HG03039 (cell line): Measurements from ENCODE around the gene WDR33.

Experiments
- ATAC-seq: cut with Tn5 transposase; IDR thresholded peaks from one replicate; pipeline ENCODE4 v1.9.1; 2021; ENCODE audit warnings: mild to moderate bottlenecking, moderate library complexity; ENCODE audit not compliant: unreplicated experiment

The WDR33 gene

DNA sequence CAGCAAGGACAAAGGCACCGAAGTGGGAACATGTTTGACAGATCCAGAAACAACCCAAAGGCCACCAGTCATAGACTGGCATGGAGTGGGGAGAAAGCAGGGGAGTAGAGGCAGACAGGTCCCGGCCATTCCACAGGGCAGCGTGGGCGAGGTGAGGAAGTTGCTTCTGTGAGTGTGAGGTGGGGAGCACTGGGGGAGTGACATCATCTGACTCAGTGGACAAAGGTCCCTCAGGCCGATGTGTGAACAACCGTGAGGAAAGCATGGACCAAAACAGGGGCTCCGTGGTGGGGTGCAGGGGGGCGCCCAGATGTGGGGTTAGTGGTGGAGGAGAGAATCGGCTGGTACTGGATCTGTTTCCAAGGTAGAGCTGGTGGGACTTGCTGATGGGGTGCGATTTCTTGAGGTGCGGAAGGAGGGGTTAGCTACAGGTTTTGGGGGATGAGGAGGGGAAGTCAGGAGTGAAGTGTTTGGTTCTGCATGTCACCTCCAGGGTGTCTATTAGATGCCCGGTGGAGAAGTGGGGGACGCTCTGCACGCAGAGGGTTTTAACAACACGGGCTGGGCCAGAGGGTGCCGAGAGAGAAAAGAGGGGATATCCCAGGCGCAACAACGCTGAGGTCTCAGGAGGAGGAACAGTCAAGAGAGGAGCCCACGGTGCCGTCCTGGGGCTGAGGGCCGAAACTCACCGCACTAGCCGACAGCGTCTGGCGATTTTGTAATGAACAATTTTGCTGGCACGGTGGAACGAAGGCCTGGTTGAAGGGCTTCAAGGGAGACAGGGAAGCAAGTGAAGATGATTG is 112.2 kb downstream of the WDR33 start:
- no peak for ATAC-seq

DNA sequence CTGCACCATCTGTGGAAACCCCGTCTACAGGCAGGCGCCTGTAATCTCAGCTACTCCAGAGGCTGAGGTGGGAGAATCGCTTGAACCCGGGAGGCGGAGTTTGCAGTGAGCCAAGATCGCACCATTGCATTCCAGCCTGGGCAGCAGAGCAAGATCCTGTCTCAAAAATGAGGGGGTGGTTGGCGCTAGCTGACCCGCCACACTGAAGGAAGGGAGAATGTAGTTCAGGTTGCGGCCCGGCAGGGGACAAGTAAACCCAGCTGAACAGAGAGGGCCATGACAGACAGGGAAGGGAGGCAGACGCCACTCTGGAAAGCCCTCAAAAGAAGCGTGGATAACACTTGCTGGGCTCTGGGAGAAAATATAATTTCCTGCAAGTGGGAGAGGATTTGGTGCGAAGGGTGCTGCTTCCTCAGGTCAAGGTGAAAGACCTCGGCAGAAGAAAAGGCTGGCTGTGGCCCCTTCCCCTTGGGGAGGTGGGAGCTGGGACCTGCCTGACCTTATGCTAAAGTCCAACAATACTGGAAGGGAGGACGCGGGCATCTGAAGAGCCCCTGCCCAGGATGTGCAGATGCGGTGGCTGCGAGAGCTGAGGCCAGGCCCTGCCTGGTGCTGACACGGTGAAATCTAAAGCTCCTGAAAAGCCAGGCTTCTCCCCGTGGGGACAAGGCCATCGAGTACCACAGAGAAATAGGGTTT is 113.3 kb downstream of the WDR33 start:
- ATAC-seq: no peak

DNA sequence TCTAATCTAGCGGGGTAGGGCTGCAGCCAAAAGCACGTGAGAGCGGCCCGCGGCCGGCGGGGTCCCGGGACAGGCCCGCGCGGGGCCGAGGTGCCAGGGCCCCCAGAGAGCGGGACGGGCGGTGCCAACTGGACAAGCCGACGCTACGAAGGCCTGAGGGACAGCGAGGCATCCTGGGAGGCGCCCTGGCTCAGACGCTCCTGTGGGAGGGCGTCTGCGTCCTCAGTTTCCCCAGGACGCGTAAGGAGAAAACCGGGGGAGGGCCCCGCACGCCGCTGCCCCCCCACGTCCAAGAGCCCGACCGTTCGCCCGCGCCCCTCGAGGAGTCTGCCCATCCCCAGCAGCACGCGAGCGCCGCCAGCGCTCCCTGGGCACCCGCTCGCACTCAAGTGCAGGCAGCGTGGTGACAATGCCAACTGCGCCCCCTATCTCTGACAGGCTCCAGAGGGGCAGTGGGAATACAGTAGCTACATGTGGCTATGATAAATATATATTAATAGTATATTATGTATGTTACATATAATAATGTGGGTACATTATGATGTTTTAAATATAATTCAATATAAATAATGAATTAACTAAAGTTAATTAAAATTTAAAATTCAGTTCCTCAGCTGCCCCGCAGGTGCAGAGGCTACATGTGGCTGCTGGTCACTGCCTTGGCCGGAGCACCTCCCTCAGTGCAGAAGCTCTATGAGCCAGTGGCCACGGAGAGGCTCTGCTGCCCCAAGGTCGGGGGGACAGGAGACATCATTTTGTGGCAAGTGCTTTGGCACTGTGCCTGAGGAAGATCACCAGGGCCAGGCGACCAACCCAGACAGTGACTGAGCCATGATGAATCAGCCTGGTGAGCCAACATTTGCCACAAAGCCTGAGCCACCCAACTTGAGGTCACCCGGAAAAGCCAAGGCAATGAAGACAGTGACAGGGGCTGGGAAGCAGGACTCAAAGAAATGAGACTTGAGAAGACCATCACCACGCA is 115.2 kb downstream of the WDR33 start:
- ATAC-seq: no peak

DNA sequence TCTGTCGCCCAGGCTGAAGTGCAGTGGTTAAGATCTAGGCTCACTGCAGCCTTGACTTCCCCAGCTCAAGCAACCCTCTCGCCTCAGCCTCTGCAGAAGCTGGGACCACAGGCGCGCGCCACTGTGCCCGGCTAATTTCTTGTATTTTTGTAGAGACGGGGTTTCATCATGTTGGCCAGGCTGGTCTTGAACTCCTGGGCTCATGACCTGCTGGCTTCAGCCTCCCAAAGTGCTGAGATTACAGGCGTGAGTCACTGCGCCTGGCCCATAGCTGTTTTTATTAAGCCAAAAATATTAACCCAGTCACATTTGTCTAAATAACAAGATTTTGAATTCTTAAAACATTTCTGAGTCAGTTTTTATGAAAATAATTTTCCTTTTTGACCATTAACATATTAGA is 116.0 kb downstream of the WDR33 start:
- no peak for ATAC-seq

DNA sequence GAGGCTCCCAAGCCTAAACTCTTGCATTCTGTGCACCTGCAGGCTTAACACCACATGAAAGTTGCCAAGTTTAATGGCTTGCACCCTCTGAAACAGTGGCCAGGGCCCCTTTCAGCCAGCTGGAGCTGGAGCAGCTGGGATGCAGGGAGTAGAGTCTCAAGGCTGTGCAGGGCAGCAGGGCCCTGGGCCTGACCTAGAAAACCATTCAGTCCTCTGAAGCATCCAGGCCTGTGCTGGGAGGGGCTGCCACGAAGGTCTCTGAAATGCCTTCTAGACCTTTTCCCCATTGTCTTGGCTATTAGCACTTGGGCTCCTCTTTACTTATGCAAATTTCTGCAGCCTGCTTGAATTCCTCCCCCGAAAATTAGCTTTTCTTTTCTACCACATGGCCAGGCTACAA is 120.3 kb downstream of the WDR33 start:
- no peak for ATAC-seq

DNA sequence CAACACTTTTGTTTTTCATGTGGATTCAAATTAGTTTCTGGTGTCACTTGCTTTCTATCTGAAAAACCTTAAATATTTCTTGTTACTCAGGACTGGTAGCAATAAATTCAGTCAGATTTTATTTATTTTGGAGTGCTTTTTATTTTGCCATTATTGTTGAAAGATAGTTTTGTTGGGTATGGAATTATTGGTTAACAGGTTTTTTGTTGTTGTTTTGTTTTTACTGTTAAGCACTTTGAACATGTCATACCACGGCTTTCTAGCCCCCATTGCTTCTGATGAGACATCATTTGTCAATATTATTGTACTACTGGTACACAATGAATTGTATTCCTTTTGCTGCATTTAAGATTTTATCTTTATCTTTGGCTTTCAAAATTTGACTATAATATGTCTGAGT is 122.6 kb downstream of the WDR33 start:
- ATAC-seq: no peak

DNA sequence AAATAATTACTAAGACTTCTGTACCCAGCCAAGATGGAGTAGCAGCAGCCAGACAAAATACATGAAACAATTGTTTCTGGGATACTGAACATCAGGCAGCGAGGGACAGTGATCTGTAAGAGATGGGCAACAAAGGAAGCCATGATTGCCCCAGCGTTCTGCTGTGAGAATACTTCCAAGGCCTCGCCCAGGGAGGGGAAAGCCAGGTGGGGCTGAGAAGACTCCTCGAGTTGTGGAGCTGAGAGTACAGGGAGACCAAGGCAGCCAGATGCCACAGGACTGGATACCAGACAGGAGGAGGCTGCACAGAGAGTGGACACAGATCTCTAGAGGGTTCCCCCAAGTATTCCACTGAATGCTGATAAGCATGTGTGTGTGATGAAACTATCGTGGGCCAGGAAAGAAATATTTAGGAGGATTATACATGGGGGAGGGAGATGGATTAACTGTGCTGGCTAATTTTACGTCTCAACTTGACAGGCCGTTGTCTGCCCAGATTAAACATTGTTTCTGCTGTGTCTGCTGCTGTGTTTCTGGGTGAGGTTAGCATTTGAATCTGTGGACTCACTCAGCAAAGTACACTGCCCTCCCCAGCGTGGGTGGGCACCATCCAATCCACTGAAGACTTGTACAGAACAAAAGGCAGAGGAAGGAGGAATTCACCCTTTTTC is 125.4 kb downstream of the WDR33 start:
- ATAC-seq: no peak

DNA sequence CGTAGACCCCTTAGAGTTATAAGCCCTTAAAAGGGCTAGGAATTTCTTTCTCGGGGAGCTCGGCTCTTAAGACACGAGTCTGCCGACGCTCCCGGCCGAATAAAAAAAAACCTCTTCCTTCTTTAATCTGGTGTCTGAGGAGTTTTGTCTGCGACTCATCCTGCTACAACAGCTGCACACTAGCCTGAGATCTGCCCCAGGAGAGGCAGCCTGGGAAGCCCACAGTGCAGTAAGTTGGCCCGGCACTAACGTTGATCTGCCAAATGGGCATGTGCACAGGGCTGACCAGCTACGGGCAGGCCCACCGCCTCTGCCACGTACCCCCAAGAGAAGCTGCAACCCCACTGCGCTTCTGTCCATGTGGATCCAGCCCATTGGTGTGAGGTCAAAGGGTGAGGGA is 127.2 kb downstream of the WDR33 start:
- ATAC-seq: no peak

DNA sequence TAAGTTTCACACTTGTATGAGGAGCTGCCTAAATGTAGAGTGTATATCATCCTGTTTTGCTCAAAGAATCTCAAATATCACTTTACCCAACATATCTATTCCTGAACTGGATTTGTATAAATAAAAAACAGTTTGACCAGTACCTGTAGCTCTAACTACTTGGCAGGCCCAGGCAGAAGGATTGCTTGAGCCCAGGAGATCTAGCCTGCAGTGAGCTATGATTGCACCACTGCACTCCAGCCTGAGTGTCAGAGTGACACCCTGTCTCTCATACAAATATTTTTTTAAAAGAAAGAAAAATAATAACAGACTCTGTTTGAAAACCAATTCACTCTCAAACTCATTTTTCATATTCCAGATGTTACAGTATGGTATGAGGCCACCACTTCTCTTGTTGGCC is 127.9 kb downstream of the WDR33 start:
- ATAC-seq: no peak

DNA sequence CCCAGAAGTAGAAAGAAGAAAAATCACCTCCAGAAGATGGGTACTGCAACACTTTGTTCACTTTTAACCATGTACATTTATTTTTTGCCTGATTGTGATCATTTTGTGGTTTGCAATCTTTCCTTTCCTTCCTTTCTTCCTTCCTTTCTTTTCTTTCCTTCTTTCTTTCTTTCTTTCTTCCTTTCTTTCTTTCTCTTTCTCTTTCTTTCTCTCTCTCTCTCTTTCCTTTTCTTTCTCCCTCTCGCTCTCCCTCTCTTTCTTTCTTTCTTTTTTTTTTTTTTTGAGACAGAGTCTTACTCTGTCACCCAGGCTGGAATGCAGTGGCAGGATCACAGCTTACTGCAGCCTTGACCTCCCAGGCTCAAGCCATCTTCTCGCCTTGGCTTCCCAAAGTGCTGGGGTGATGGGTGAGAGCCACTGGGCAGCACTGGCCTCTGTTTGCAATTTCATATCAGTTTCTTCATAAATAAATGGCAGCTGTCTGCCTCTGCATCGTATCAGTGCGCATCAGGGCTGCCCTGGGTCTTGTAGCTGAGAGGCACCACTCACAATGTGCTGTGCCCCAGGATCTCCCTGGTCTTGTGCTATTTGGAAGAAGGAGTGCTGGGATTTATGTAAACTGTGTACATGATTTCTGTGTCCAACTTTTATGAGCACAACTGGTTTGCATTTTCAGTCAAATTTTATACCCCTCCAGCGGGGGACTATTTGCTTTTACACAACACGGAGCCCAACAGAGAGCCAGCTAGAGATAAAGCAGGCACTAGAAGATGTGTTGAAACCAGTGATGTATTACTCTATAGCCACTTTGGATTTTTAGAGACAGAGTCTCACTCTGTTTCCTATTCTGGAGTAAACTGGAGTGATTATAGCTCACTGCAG is 128.8 kb downstream of the WDR33 start:
- ATAC-seq: no peak

DNA sequence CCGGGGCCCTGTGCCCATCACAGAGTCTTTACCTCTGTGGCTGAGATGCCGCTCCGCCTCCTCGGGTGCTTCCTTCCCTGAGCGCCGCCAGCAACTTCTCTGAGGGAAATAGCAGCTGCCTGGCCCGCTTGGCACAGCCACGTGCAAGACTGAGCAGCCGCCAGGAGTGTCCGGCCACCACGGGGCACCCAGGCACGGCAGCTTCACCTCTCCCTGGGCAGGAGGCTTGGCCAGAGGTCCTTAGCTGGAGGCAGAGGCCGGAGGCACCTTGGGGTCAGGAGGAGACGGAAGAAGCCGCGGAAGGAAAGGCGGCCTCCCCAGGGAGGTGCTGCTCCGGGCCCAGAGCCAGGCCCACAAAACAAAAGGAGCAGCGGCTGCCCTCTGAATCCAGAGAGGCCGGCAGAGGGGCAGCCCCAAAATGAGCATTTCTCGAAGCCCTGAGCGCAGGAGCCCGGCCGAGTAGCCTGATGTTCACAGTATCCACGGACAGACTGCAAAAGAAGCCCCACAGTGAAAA is 129.6 kb downstream of the WDR33 start:
- ATAC-seq: no peak

DNA sequence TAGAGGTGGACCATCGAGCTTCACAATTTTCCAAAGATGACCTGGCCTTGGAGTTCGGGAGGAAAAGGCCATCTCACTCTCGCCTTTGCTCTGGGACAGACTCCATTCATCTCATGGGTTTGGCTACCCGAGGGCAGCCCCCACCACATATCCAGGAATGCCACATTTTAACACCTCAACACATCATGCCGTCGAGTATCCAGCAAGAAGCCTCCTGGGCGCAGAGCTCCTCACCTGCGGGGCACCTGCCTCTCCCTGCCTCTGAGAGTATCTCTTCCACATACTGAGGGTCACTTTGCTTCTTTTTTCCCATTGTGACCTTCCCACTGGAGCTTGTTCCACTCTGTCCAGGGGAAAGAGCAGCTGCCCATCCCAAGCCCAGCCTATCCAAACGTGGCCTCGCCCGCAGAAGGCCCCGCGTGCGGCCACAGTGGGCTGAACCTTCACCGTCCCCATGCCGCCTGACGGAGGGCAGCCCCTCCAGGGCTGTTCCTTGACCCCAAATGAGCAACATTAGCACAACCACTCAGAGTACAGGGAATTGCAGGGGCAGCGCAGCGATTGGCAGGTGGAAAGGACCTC is 130.2 kb downstream of the WDR33 start:
- no peak for ATAC-seq

DNA sequence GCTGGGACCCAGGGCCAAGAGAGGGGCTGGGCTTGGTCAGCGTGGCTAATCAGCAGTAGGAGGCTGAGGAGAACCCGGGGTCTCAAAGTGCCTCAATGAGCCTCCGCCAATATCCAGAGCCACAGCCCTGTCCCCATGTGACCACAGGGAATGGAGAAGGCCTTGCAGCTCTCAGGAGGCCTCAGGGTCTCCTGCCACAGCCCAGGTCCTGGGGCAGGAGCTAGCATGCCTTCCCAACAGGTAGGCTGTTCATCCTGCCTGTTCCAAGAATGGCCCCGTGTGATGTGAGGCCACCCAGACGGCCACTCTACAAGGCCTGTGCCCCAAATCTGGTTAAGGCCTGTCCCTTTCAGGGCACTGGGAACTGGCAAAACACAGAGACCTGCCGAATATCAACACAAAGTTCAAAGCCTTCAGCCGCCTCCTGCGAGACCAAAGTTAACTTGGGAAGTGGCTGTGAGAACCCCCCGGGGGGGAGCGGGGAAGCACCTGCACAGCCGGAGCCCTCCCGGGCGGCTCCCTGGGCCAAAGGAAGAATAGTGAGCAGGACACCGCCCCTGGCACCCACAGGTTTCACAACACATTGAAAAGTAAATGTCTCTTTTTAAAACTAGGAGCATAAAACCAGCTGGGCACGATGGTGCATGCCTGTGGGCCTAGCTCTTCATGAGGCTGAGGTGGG is 131.2 kb downstream of the WDR33 start:
- ATAC-seq: no peak

DNA sequence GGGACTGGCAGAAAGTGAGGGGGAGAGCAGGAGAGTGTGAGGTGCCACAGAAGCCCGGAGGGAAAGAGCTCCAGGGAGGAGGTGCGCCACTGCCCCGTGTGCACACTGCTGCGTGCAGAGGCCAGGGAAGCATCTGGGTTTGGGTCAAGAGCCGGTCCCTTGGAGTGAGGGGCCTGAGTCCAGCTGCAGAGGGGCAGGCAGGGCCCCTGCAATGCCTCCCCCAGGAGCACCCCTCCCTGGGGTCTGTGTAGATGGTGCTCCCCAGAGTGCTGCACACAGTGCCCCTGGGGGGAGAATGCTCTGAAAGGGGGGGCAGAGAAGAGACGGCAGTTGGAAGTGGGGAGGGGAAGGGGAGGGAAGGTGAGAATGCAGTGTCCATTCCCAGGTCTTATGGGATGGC is 132.0 kb downstream of the WDR33 start:
- no peak for ATAC-seq

DNA sequence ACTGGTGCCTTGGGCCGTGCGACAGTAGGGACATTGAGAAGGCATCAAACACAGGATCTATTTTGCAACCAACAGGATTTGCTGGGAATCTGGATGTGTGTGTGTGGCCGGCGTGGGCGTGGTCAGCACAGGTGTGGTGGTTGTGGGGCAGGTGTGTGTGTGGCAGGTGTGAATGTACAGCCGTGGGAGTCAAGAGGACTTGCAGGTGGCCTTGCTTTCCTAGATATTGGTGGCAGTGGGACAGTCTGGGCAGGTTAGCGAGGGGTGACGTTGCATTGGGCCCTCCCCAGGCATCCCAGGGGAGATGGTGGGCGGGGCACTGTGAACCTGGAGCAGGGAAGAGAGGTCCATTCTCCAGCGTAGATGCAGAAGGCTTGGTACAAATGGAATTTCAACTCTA is 132.4 kb downstream of the WDR33 start:
- ATAC-seq: no peak

DNA sequence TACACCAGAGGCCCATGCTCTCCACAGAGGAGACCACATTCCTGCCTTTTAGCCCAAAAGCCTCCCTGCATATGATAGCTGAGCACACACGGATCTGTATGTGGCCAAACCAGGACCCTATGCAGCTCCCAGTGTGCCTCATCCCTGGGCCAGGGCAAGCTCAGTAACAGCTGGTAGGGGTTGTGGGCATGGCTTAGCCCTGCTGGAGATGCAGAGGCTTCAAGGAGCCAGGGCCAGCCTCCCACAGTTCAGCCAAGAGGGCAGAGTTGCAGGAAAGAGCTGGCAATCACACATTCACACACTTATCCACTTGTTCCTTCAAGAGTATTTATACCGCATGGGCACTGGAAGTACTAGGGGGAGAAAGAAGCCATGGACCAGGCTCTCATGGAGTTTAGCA is 134.1 kb downstream of the WDR33 start:
- ATAC-seq: no peak

DNA sequence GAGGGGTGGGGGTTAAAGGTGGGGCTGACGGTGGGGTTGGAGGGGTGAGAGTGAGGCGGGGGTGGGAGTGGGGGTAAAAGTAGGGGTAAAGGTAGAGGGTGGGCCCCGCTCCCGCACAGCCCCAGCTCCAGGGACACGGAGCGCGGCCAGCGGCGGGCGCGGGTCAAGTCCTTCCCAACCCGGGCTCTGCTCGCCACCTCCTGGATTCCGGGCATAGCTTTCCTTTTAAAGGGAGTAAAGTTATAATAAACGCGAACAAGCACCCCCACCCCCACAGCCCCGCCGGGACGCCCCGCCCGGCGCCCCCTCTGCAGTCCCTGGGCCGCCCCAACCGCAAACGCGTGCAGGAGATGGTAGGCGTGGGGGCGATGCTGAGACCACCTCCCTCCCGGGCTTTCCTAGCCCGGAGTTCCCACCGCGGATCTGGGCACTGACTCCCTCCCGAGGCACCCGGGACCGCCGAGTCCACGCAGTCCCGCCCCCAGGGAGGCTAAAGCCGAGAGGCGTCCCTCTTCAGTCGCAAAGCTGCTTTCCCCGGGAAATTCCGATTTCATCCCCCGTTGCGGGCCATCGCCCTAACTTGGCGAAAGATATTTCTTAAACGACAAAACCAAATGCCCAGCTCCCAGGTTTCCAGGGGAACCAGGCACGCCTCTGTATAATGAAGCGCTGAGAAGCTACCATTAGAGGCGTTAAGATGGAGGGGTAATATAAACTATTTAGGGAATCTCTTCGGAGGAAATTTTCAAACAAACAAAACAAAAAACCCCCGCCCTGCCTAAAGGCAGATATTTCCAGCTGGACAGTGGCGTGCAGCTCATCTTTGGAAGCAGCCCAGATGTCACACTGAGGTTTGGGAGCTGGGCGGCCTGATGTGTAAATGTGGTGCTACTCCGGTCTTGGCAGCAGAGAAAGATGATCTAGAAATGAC is 135.4 kb downstream of the WDR33 start, which contains the start of gene LIMS2:
LIMS2 (minus strand) TSS at position 200 of the 931 bp plus-strand sequence. CDS start 506 bp downstream, outside the sequence.
- no peak for ATAC-seq
